GM12891 (cell line): ENCODE results near the gene ADRA2B.
"Not testable (repeated sequence)": the region's sequence is repeated elsewhere in the genome, so short reads cannot be mapped to it uniquely, and the experiment has no call there.

Source experiments
- DNase-seq: peaks from one replicate; pipeline ENCODE4 v3.0.0; 2011; ENCODE audit warnings: low spot score; ENCODE audit not compliant: insufficient read length
- FAIRE-seq: peaks from 2 replicates; lab custom pipeline; 2011; peaks lifted over from hg19 to GRCh38; lab: Jason Lieb, UNC
- PAX5 ChIP-seq: IDR thresholded peaks from 2 replicates; pipeline ENCODE4 v1.6.1; 2011; ENCODE audit warnings: low read length, moderate library complexity, mild to moderate bottlenecking; ENCODE audit not compliant: insufficient read depth, severe bottlenecking
- POLR2A ChIP-seq: IDR thresholded peaks from 2 replicates; pipeline ENCODE4 v1.6.1; 2011; ENCODE audit warnings: low read depth, low read length, control low read depth
- POLR2AphosphoS5 ChIP-seq: IDR thresholded peaks from 2 replicates; pipeline ENCODE4 v1.6.1; 2011; ENCODE audit warnings: low read depth, low read length, control low read depth
- POU2F2 ChIP-seq: IDR thresholded peaks from 2 replicates; pipeline ENCODE4 v1.6.1; 2011; ENCODE audit warnings: low read depth, mild to moderate bottlenecking, control low read depth, low read length, moderate library complexity
- SPI1 ChIP-seq: IDR thresholded peaks from 2 replicates; pipeline ENCODE4 v1.6.1; 2011; ENCODE audit warnings: low read depth, low read length, control low read depth
- TAF1 ChIP-seq: IDR thresholded peaks from 2 replicates; pipeline ENCODE4 v1.6.1; 2011; ENCODE audit warnings: low read depth, low read length, control low read depth

ADRA2B gene

DNA sequence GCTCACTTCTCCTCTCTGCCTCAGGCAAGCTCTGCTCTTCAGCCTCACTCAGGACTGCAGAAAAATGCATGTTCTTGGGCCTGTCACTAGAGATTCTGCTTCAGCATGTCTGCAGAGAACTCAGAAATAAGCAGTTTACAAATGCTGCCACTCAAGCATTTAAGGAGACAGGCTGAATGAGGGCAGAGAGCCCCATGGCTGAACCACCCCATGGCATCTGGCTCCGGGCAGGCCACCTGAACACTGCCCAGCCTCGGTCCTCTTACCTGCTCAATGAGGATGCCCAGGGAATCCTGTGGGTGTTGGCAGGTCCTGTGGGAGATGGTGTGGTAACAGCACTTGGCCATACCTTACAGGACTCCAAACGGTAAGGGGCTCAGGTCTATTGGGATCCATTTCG, 50.4 kb downstream of the ADRA2B start:
- DNase-seq, FAIRE-seq: not testable (repeated sequence)

DNA sequence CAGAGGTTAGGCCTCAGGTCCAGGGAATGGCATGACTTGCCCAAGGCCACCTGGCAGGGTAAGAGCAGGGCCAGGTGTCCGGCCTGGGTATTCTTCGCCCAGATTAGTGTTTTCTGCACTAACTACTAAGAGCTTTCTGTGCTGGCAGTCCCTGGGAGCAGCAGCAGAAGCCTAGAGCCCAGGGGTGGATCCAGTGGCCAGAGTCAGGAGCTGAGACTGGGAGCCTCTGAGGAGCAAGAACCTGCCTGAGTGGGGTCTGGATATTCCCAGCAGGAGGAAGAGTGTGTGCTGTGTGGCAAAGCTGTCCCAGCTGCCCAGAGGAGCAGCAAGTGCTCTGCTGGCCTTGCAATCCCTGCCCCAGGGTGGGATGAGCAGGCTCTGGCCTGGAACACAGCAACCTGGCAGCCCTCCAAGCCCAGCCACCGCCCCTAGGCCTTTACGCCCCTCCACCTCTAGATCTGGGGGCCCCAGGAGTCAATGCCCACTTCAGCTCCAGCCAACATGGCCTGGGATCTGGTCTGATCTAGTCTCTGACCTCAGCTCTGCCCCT, 50.9 kb downstream of the ADRA2B start:
- FAIRE-seq (no peak), DNase-seq (no peak)
- TF ChIP-seq POU2F2 (no peak), POLR2A (no peak), SPI1 (no peak), POLR2AphosphoS5 (no peak), PAX5 (no peak), TAF1 (no peak)

DNA sequence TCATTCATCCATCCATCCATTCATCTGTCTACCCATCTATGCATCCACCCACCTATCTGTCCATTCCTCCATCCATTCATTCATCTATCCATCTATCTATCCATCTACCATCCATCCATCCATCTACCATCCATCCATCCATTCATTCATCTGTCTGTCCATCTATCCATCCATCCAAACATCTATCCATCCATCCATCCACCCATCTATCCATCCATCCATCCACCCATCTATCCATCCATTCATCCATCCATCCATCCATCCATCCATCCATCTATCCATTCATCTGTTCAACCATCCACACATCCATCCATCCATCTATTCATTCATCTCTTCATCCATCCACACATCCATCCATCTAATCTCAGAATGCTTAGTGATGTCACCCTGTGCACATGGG, 51.6 kb downstream of the ADRA2B start:
- not testable (repeated sequence) for DNase-seq, FAIRE-seq

DNA sequence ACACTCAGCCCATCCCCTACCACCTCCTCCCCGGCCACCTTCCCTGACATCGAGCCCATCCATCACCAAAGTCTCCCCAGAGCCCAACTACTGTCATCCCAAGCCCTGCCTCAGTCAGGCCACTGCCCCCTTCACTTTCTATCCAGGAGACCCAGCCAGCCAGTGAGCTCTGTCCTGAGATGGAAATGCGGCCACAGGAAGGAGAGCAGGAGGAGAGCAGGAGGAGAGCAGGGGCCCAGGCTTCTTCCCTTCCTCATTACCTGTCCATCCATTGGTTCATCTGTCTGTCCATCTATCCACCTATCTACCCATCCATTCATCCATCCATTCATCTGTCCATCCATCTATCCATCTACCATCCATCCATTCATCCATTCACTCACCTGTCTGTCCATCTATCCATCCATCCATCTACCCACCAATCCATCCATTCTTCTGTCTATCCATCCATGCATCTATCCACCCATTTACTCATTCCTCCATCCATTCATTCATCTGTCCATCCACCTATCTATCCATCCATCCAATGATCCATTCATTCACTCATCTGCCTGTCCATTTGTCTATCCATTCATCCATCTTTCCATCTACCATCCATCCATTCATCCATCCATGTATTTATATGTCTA, 52.2 kb downstream of the ADRA2B start:
- DNase-seq, FAIRE-seq: not testable (repeated sequence)

DNA sequence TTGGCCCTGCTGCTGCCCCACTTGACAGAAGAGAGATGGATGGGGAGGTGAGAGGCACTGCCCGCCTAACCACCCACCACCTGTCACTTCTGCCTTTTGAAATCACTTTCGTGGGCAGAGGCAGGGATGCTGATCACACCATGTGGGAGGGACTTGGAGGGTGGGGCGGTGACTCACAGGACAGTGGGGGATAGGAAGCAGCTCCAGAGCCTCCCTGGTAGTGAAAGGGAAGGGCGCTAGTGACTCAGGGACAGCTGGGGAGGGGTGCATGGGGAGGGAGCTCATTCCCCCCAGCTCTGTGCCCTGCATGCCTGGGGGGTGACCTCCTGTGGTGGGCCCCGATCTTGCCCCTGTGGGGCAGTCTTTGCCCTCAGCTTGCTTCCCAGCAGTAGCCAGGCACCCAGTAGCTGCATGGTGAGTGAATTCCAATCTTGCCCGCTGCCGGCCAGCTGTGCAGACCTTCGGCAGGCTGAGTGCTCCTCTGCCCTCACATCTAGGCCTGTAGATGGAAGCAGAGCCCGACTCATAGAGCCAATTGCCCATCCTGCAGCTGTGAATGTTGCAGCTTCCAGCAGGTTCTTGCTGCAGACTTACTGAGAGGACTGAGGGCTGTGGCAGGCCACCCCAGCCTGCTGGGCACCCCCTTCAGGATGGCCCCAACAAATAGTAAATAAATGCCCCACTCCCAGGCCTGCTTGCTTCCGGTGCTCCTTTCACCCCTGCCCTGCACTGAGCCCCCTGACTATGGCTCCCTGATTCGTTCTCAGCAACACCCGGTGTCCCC, 53.1 kb downstream of the ADRA2B start:
- FAIRE-seq, DNase-seq: not testable (repeated sequence)
